Measurements from ENCODE around the gene RAD51B.

GRCh38 chr14:68203871-68204270, 384.3 kb downstream of the RAD51B start:
- TF ChIP-seq CTCF (conservative IDR thresholded peaks at IDR 0.05) (no peak), ZFX (IDR thresholded peaks at IDR 0.05) (no peak)

Measured in C4-2B (cell line).